ENCODE measurements around the gene CCDC85B. TPM values are rescaled to one million over a fixed set of nuclear protein-coding genes. Genes with fewer than 3 reads are reported as not detected.

Gene CCDC85B
- total RNA-seq, 2 donors from 2014 or later: 115 to 172 TPM

DNA sequence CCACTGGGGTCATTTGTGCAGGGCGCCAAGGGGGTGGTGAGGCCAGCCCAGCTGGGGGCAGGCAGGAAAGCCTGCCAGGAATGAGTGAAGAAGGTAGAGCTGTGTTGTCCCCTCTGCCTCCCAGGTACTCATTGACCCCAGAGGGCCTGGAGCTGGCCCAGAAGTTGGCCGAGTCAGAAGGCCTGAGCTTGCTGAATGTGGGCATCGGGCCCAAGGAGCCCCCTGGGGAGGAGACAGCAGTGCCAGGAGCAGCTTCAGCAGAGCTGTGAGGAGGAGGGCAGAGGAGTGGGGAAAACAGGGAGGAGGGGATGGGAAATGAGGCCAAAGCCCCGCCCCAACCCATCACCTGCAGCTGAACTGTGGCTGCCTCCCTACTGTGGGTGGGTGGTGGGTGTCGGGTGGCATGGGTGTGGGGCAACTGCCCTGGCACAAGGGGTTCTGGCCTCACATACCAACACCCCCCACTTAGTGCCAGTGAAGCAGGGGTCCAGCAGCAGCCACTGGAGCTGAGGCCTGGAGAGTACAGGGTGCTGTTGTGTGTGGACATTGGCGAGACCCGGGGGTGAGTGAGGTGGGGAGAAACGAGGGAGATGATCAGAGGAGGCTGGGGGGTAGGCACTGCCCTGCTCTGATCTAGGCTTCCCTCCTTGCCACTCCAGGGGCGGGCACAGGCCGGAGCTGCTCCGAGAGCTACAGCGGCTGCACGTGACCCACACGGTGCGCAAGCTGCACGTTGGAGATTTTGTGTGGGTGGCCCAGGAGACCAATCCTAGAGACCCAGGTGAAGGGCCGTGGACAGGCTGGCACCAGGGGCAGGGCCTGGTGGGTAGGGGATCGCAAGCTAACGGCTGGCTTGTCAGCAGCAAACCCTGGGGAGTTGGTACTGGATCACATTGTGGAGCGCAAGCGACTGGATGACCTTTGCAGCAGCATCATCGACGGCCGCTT, 27.3 kb upstream of the CCDC85B start:
- Histone ChIP-seq H3K36me3 (peaks cover 67% of the 10 kb centered on the region), H3K4me3 (no peak overlapping the region), H3K27ac (no peak overlapping the region), H3K27me3 (no peaks in the 10 kb centered on the region), H3K9me3 (no peaks in the 10 kb centered on the region), H3K4me1 (peaks cover 0 to 47% of the 10 kb centered on the region in 2 donors)
- DNase-seq (ENCODE audit: low spot score): no peak
- TF ChIP-seq, protein P1, sequence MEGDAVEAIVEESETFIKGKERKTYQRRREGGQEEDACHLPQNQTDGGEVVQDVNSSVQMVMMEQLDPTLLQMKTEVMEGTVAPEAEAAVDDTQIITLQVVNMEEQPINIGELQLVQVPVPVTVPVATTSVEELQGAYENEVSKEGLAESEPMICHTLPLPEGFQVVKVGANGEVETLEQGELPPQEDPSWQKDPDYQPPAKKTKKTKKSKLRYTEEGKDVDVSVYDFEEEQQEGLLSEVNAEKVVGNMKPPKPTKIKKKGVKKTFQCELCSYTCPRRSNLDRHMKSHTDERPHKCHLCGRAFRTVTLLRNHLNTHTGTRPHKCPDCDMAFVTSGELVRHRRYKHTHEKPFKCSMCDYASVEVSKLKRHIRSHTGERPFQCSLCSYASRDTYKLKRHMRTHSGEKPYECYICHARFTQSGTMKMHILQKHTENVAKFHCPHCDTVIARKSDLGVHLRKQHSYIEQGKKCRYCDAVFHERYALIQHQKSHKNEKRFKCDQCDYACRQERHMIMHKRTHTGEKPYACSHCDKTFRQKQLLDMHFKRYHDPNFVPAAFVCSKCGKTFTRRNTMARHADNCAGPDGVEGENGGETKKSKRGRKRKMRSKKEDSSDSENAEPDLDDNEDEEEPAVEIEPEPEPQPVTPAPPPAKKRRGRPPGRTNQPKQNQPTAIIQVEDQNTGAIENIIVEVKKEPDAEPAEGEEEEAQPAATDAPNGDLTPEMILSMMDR (IDR thresholded peaks at IDR 0.05): no peak

GRCh38 chr11:65863889-65864705, 26.4 kb upstream of the CCDC85B start:
- H3K27me3 ChIP-seq: no peaks in the 10 kb centered on the region
- peaks cover 0 to 39% of the 10 kb centered on the region in 2 donors for H3K4me1 ChIP-seq
- peaks cover 70% of the 10 kb centered on the region for H3K36me3 ChIP-seq
- no peak for DNase-seq (ENCODE audit: low spot score)
- H3K9me3 ChIP-seq: no peaks in the 10 kb centered on the region
- TF ChIP-seq, protein P1 (IDR thresholded peaks at IDR 0.05): no peak
- H3K4me3 ChIP-seq: no peak overlapping the region
- no peak overlapping the region for H3K27ac ChIP-seq

- no peak overlapping the region for H3K4me3 ChIP-seq
- H3K27ac ChIP-seq: no peak overlapping the region
- peaks cover 77% of the 10 kb centered on the region for H3K36me3 ChIP-seq
- DNase-seq (ENCODE audit: low spot score): no peak
- H3K9me3 ChIP-seq: no peaks in the 10 kb centered on the region
- H3K27me3 ChIP-seq: no peaks in the 10 kb centered on the region
- H3K4me1 ChIP-seq: peaks cover 0 to 35% of the 10 kb centered on the region in 2 donors
- TF ChIP-seq, protein P1 (IDR thresholded peaks at IDR 0.05): no peak
These were observed 25.6 kb upstream of the CCDC85B start for GRCh38 chr11:65864706-65865471.

DNA sequence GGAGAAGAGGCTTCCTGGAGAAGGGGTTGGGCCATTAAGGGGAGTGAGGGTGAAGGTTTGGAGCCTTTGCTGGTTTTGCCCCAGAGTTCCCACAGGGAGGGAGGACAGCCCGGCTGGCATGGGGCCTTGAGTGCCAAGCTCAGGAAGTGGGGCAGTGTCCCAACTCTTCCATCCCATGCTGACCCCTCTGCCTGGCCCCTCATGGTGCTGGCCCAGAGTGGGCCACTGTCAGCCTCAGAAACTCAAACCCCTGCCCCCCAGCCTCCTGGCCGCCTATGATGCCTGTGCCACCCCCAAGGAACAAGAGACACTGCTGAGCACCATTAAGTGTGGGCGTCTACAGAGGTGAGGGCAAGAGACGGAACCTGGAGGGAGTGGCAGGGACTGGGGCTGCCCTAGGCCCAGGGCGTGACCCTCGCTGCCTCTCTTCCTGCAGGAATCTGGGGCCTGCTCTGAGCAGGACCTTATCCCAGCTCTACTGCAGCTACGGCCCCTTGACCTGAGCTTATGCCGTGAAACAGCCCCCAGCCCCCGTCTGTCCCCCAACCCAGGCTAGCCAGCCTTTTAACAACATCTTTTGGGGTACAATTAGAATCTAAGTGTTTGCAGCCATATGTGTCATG, 24.8 kb upstream of the CCDC85B start:
- H3K27me3 ChIP-seq: no peaks in the 10 kb centered on the region
- no peaks in the 10 kb centered on the region for H3K9me3 ChIP-seq
- peaks cover 77% of the 10 kb centered on the region for H3K36me3 ChIP-seq
- H3K27ac ChIP-seq: no peak overlapping the region
- DNase-seq (ENCODE audit: low spot score): no peak
- TF ChIP-seq, protein P1 (IDR thresholded peaks at IDR 0.05): no peak
- H3K4me1 ChIP-seq: peaks cover 0 to 38% of the 10 kb centered on the region in 2 donors
- H3K4me3 ChIP-seq: no peak overlapping the region
